Osteoblast (primary cell): Measurements from ENCODE around the gene BIRC7. TPM values are rescaled to one million over a fixed set of nuclear protein-coding genes. Genes with fewer than 3 reads are reported as not detected.

Experiments
- DNase-seq: peaks from one replicate; pipeline ENCODE4 v3.0.0; 2011; ENCODE audit warnings: low spot score, mixed read lengths; ENCODE audit not compliant: insufficient read length; ENCODE audit errors: missing footprints
- H2AFZ ChIP-seq: 2 replicates; pipeline ENCODE4 v1.6.0; 2011; ENCODE audit warnings: mild to moderate bottlenecking, low read length
- H3K27ac ChIP-seq: 2 replicates; pipeline ENCODE4 v1.5.1; 2011; ENCODE audit warnings: mild to moderate bottlenecking, low read depth, low read length, moderate library complexity
- H3K27me3 ChIP-seq: 2 replicates; pipeline ENCODE4 v1.6.0; 2012; ENCODE audit warnings: mild to moderate bottlenecking, control low read depth, inconsistent platforms, low read length, moderate library complexity; ENCODE audit not compliant: insufficient read depth
- H3K36me3 ChIP-seq: 2 replicates; pipeline ENCODE4 v1.5.1; 2011; ENCODE audit warnings: mild to moderate bottlenecking, low read length, control low read depth, moderate library complexity; ENCODE audit not compliant: insufficient read depth
- H3K4me1 ChIP-seq: 2 replicates; pipeline ENCODE4 v1.5.1; 2011; ENCODE audit warnings: mild to moderate bottlenecking, low read length, control low read depth, moderate library complexity; ENCODE audit not compliant: insufficient read depth
- H3K4me2 ChIP-seq: 2 replicates; pipeline ENCODE4 v1.6.0; 2011; ENCODE audit warnings: mild to moderate bottlenecking, low read length; ENCODE audit not compliant: insufficient read depth
- H3K4me3 ChIP-seq: fragments of 200-600 bp; sonication (generic); 3 replicates; pipeline ENCODE4 v1.5.1; 2012; ENCODE audit warnings: mild to moderate bottlenecking, low read length, inconsistent platforms; ENCODE audit not compliant: insufficient read depth
- H3K79me2 ChIP-seq: 2 replicates; pipeline ENCODE4 v1.6.0; 2012; ENCODE audit warnings: mild to moderate bottlenecking, low read length, control low read depth, inconsistent platforms; ENCODE audit not compliant: insufficient read depth
- H3K9me3 ChIP-seq: 2 replicates; pipeline ENCODE4 v1.5.1; 2011; ENCODE audit warnings: low read depth, low read length, control low read depth
- H4K20me1 ChIP-seq: 2 replicates; pipeline ENCODE4 v1.6.0; 2012; ENCODE audit warnings: mild to moderate bottlenecking, low read length, control low read depth; ENCODE audit not compliant: insufficient read depth
- CTCF ChIP-seq: IDR thresholded peaks from 2 replicates; pipeline ENCODE4 v1.5.1; 2011; ENCODE audit warnings: mild to moderate bottlenecking, low read depth, low read length, moderate library complexity; ENCODE audit errors: extremely low read depth
- total RNA-seq: library from RNA; depleted of rRNA; stranded (reverse); fragments of >200 nt; gene quantifications from 2 replicates; pipeline ENCODE4 v1.2.3, GENCODE V29; 2012

BIRC7 gene
- total RNA-seq, 1 donor, result under 0.01 TPM

- H3K27ac ChIP-seq, result no peak overlapping the region
- H4K20me1 ChIP-seq, result peaks cover 79% of the 10 kb centered on the region
- peaks cover 70% of the 10 kb centered on the region for H3K36me3 ChIP-seq
- DNase-seq, result no peak
- H3K4me3 ChIP-seq, result no peak overlapping the region
- no peak overlapping the region for H3K4me2 ChIP-seq
- H2AFZ ChIP-seq, result no peak overlapping the region
- H3K4me1 ChIP-seq, result peaks cover 9% of the 10 kb centered on the region
- TF ChIP-seq CTCF, result no peak
- H3K79me2 ChIP-seq, result peaks cover 80% of the 10 kb centered on the region
- H3K27me3 ChIP-seq, result no peaks in the 10 kb centered on the region
- no peaks in the 10 kb centered on the region for H3K9me3 ChIP-seq
These were observed 42.0 kb downstream of the BIRC7 start for GRCh38 chr20:63277466-63278272.

- no peak for DNase-seq
- Histone ChIP-seq H3K27me3 (no peaks in the 10 kb centered on the region), H3K4me3 (no peak overlapping the region), H3K4me1 (peaks cover 9% of the 10 kb centered on the region), H3K27ac (no peak overlapping the region), H3K79me2 (peaks cover 70% of the 10 kb centered on the region), H3K4me2 (no peak overlapping the region), H3K36me3 (peaks cover 80% of the 10 kb centered on the region), H4K20me1 (peaks cover 82% of the 10 kb centered on the region), H2AFZ (no peak overlapping the region), H3K9me3 (no peaks in the 10 kb centered on the region)
- TF ChIP-seq CTCF, result peak; percentile 13
These were observed 43.0 kb downstream of the BIRC7 start for GRCh38 chr20:63278661-63279060.

GRCh38 chr20:63279931-63280330, 44.2 kb downstream of the BIRC7 start:
- H3K4me1 ChIP-seq, result peaks cover 2% of the 10 kb centered on the region
- peaks cover 57% of the 10 kb centered on the region for H3K79me2 ChIP-seq
- H3K9me3 ChIP-seq, result no peaks in the 10 kb centered on the region
- H3K4me3 ChIP-seq, result no peak overlapping the region
- peaks cover 91% of the 10 kb centered on the region for H3K36me3 ChIP-seq
- DNase-seq, result no peak
- no peak overlapping the region for H2AFZ ChIP-seq
- H3K4me2 ChIP-seq, result no peak overlapping the region
- TF ChIP-seq CTCF, result no peak
- H3K27ac ChIP-seq, result no peak overlapping the region
- no peaks in the 10 kb centered on the region for H3K27me3 ChIP-seq
- peaks cover 72% of the 10 kb centered on the region for H4K20me1 ChIP-seq

GRCh38 chr20:63280371-63280770, 44.7 kb downstream of the BIRC7 start:
- no peaks in the 10 kb centered on the region for H3K9me3 ChIP-seq
- no peak overlapping the region for H2AFZ ChIP-seq
- no peak overlapping the region for H3K27ac ChIP-seq
- no peak overlapping the region for H3K4me2 ChIP-seq
- peaks cover 53% of the 10 kb centered on the region for H3K79me2 ChIP-seq
- peaks cover 93% of the 10 kb centered on the region for H3K36me3 ChIP-seq
- H3K4me1 ChIP-seq, result no peaks in the 10 kb centered on the region
- no peaks in the 10 kb centered on the region for H3K27me3 ChIP-seq
- no peak overlapping the region for H3K4me3 ChIP-seq
- peaks cover 67% of the 10 kb centered on the region for H4K20me1 ChIP-seq
- no peak for TF ChIP-seq CTCF
- no peak for DNase-seq
